ENCODE results near the gene TMEM151A.

GRCh38 chr11:66341502-66342126 lies 49.9 kb downstream of the TMEM151A start:
- TF ChIP-seq EZH2 (IDR thresholded peaks at IDR 0.05; ENCODE audit: borderline replicate concordance, low read depth, low read length, poor library complexity, severe bottlenecking) (no peak), CTCF (conservative IDR thresholded peaks at IDR 0.05; ENCODE audit: low read depth, low read length) (no peak)

Data from A673 (cell line).